GM12892 (cell line): ENCODE results near the gene ORAI3.

Experiments
- DNase-seq: peaks from one replicate; pipeline ENCODE4 v3.0.0; 2011; ENCODE audit not compliant: insufficient read length
- FAIRE-seq: peaks from 2 replicates; lab custom pipeline; 2011; peaks lifted over from hg19 to GRCh38; lab: Jason Lieb, UNC
- POLR2A ChIP-seq: IDR thresholded peaks from 2 replicates; pipeline ENCODE4 v1.6.1; 2011; ENCODE audit warnings: low read depth, low read length, control low read depth
- POLR2AphosphoS5 ChIP-seq: IDR thresholded peaks from 2 replicates; pipeline ENCODE4 v1.6.1; 2011; ENCODE audit warnings: low read depth, low read length, control low read depth
- TAF1 ChIP-seq: IDR thresholded peaks from 2 replicates; pipeline ENCODE4 v1.6.1; 2011; ENCODE audit warnings: low read depth, mild to moderate bottlenecking, control low read depth, low read length, borderline replicate concordance

Gene ORAI3

GRCh38 chr16:30992276-30992780 is 43.5 kb downstream of the ORAI3 start:
- DNase-seq (no peak), FAIRE-seq (no peak)
- TF ChIP-seq POLR2AphosphoS5 (no peak), POLR2A (no peak), TAF1 (no peak)

- TF ChIP-seq TAF1, result no peak
- TF ChIP-seq POLR2AphosphoS5, result no peak
- TF ChIP-seq POLR2A, result no peak
- no peak for DNase-seq
- no peak for FAIRE-seq
These were observed 44.3 kb downstream of the ORAI3 start for GRCh38 chr16:30992931-30993816.

- DNase-seq (no peak), FAIRE-seq (no peak)
- TF ChIP-seq POLR2A, result no peak
- no peak for TF ChIP-seq TAF1
- no peak for TF ChIP-seq POLR2AphosphoS5
These were observed 47.1 kb downstream of the ORAI3 start for GRCh38 chr16:30995927-30996323.

- peak; percentile 9 for FAIRE-seq
- DNase-seq, result no peak
- TF ChIP-seq POLR2A (no peak), TAF1 (no peak), POLR2AphosphoS5 (no peak)
These were observed 47.6 kb downstream of the ORAI3 start for GRCh38 chr16:30996324-30996984.

- FAIRE-seq (peak; percentile 58), DNase-seq (peak; percentile 98)
- peak; percentile 66 for TF ChIP-seq TAF1
- TF ChIP-seq POLR2A, result peak; percentile 89
- TF ChIP-seq POLR2AphosphoS5, result peak; percentile 84
These were observed 48.3 kb downstream of the ORAI3 start for GRCh38 chr16:30996985-30997724.

GRCh38 chr16:30997725-30998711 is 49.1 kb downstream of the ORAI3 start:
- FAIRE-seq, result no peak
- DNase-seq, result no peak
- TF ChIP-seq POLR2A (no peak), POLR2AphosphoS5 (no peak), TAF1 (no peak)

- TF ChIP-seq TAF1 (no peak), POLR2AphosphoS5 (no peak), POLR2A (no peak)
- DNase-seq (no peak), FAIRE-seq (no peak)
These were observed 50.2 kb downstream of the ORAI3 start for GRCh38 chr16:30998852-30999761.

- FAIRE-seq, result no peak
- DNase-seq, result no peak
- TF ChIP-seq TAF1, result no peak
- no peak for TF ChIP-seq POLR2A
- TF ChIP-seq POLR2AphosphoS5, result no peak
These were observed 52.0 kb downstream of the ORAI3 start for GRCh38 chr16:31000671-31001382.
